Astrocyte of the cerebellum (primary cell): ENCODE data around the gene RILPL1.
"Not testable (repeated sequence)": the region's sequence is repeated elsewhere in the genome, so short reads cannot be mapped to it uniquely, and the experiment has no call there.

Source experiments
- DNase-seq: peaks from one replicate; pipeline ENCODE4 v3.0.0-alpha.2; 2011; ENCODE audit warnings: low read depth
- H3K4me3 ChIP-seq: 2 replicates; pipeline ENCODE4 v1.5.1; 2011; ENCODE audit warnings: mild to moderate bottlenecking, low read depth, low read length, moderate library complexity
- in situ Hi-C: cut with HindIII; loops from 2 replicates; pipeline ENCODE4 v1.10.0; 2017; ENCODE audit warnings: low sequenced_read_pairs
- TF ChIP-seq, protein P1 (sequence below): IDR thresholded peaks from 2 replicates; pipeline ENCODE4 v1.5.1; 2012; ENCODE audit warnings: low read length, low read depth, moderate library complexity, mild to moderate bottlenecking; ENCODE audit errors: missing control alignments

RILPL1 gene

DNA sequence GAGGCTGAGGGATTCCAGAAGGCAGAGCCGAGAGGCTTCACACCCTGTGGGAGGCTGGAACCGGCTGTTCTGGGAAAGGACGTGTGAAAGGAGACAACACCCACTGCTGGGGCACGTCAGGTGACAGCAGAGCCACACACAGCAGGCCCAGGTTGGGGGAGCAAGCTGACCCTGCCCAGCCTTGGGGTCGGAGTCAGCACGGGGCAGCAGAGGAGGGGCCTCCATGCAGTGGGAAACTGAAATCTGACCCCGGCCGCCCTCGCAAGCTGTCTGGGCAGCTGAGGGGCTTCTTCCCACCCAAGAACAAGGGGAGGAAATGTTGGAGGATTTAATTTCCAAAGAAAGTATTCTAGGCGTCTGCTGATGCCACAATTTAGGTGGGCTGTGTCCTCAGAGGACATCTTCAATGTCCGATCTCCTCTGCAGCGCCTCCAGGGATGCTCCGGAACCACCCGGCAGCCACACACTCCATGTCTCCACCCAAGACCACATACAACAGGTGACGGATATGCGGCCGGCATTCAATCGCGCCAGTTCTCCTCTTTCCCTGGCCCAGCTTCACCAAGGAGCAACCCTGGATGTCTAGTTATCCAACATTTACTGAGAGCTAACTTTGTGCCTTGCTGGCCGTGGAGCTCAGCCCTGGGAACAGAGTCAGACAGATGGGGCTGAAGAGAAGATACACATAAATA lies 44.8 kb downstream of the RILPL1 start:
- H3K4me3 ChIP-seq, result no peak overlapping the region
- in situ Hi-C loops, result loop anchor here (10.0 kb wide), 2 partner anchors 106 to 494 kb away; no protein-coding TSS in a partner anchor
- no peak for DNase-seq
- TF ChIP-seq, protein P1, sequence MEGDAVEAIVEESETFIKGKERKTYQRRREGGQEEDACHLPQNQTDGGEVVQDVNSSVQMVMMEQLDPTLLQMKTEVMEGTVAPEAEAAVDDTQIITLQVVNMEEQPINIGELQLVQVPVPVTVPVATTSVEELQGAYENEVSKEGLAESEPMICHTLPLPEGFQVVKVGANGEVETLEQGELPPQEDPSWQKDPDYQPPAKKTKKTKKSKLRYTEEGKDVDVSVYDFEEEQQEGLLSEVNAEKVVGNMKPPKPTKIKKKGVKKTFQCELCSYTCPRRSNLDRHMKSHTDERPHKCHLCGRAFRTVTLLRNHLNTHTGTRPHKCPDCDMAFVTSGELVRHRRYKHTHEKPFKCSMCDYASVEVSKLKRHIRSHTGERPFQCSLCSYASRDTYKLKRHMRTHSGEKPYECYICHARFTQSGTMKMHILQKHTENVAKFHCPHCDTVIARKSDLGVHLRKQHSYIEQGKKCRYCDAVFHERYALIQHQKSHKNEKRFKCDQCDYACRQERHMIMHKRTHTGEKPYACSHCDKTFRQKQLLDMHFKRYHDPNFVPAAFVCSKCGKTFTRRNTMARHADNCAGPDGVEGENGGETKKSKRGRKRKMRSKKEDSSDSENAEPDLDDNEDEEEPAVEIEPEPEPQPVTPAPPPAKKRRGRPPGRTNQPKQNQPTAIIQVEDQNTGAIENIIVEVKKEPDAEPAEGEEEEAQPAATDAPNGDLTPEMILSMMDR, result no peak

DNA sequence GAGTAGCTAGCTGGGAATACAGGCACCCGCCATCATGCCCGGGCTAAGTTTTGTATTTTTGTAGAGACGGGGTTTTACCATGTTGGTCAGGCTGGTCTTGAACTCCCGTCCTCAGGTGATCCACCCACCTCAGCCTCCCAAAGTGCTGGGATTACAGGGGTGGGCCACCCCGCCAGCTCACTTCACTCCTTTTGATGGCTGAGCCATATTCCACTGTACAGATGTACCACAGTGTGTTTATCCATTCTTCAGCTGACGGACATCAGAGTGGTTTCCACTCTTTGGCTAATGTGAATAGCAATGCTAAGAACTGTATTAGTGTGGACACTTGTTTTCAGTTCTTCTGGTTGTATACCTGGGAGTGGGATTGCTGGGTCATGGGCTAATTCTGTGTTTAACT lies 46.1 kb downstream of the RILPL1 start:
- in situ Hi-C loops, result loop anchor here (10.0 kb wide), 2 partner anchors 107 to 493 kb away; no protein-coding TSS in a partner anchor
- DNase-seq, result no peak
- TF ChIP-seq, protein P1, result no peak
- no peak overlapping the region for H3K4me3 ChIP-seq

DNA sequence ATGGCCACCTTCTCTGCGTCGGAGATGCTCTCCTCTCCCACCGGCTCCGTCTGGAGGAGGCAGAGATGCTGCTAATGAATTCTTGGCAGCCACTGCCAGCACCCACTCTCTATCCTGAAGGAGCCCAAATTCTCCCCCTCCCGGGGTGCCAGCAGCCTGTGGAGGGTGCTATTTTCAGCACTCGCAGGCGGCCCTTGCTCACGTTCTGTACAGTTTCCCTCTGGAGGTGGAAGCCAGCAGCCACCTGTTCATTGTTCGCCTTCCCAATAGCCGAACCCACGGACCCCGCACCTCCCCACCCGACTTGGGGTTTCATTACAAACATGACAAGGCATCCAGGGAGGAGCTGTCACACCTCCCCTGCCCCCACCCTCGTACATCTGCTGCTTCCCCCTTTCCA lies 47.8 kb downstream of the RILPL1 start:
- in situ Hi-C loops, result loop anchor here (10.0 kb wide), 2 partner anchors 109 to 491 kb away; no protein-coding TSS in a partner anchor

DNA sequence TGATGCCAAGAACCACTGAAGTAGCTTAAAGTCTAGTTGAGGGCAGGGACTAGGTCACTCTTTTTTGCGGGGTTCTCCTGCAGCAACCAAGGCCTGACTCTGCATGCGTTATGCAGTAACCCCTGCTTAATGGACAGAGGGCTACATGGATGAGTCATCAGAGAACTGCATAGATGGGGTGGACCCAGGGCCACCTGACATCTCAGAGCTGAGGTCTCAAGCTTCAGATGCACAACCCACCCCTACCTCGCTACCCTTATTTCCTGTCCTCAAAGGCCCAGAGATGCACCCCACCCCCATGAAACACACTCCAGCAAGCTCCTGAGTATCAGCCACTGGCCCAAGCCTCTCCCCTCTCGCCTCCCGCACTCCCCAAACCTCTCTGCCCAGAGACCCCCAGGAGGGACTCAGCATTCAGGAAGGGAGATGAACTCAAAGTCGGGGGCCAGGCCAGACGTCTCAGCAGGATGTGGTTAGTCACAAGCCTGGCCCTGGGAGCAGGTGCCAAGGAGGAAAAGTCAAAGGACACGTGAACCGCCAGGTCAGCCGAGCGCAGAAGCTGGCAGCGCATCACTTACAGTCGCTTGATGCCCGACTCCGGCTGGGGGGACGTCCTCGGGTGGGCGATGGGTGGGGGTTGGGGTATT lies 49.8 kb downstream of the RILPL1 start:
- no peak for DNase-seq
- TF ChIP-seq, protein P1, result no peak
- in situ Hi-C loops, result loop anchor here (5.0 to 10.0 kb wide), 3 partner anchors 39 to 489 kb away; no protein-coding TSS in a partner anchor
- H3K4me3 ChIP-seq, result no peak overlapping the region

More for the DNA sequence above, 47.8 kb downstream of the RILPL1 start:
- no peak overlapping the region for H3K4me3 ChIP-seq
- no peak for DNase-seq
- TF ChIP-seq, protein P1, result no peak

DNA sequence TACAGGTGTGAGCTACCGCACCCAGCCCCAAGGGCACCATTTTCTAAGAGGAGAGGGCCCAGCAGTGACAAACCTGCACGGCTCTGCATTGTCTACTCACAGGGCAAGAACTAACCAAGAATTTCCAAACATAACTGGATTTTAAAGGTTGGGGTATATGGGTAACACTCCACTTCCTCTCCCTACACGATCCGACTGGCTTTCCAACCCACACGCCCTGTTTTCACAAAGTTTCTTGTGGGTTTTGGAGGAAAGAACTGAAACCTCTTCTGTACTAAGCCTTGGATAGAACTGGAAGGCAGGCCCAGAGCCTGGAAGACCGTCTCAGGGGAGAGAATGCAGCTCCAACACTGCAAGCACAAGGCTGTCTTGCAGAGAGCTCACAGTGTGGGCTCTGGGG lies 50.6 kb downstream of the RILPL1 start:
- in situ Hi-C loops, result loop anchor here (5.0 to 10.0 kb wide), 3 partner anchors 39 to 488 kb away; no protein-coding TSS in a partner anchor
- TF ChIP-seq, protein P1, result no peak
- no peak for DNase-seq
- H3K4me3 ChIP-seq, result no peak overlapping the region

DNA sequence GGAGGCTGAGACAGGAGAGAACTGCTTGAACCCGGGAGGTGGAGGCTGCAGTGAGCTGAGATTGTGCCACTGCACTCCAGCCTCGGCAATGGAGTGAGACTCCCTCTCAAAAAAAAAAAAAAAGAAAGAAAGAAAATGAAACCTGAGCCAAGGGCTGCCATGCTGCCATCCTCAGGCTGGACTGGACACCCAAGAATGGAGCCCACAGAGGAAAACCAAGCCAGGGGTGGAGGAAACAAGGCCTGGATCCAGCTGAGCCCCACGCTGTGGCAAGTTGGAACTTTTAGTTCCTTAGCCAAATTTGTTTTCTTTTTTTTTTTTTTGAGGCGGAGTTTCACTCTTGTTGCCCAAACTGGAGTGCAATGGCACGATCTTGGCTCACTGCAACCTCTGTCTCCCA lies 52.3 kb downstream of the RILPL1 start:
- in situ Hi-C loops, result loop anchor here (5.0 to 10.0 kb wide), 3 partner anchors 41 to 486 kb away; no protein-coding TSS in a partner anchor
- not testable (repeated sequence) for H3K4me3 ChIP-seq, DNase-seq
